SK-N-SH treated with all-trans-retinoic acid at 6 μM for 48 hours (cell line): ENCODE data around the gene FHOD3.
A peak's percentile ranks its signal among the peaks of the same experiment; 100 is the strongest.

ENCODE experiments used
- ATAC-seq: fragments of 200-7000 bp; cut with Tn5 transposase; 3 replicates; pipeline ENCODE4 v1.9.1; 2020; ENCODE audit warnings: mild to moderate bottlenecking, moderate library complexity
- ARNTL ChIP-seq: fragments of 450-650 bp; formaldehyde crosslinking; IDR thresholded peaks from 2 replicates; pipeline ENCODE4 v1.5.0; 2020; ENCODE audit warnings: low read depth, mild to moderate bottlenecking, moderate library complexity, borderline replicate concordance
- BACH2 ChIP-seq: fragments of 250-450 bp; sonication (Bioruptor Pico); IDR thresholded peaks from 2 replicates; pipeline ENCODE4 v1.9.0; 2021; ENCODE audit warnings: mild to moderate bottlenecking, borderline replicate concordance
- CSDC2 ChIP-seq: fragments of 250-450 bp; sonication (Bioruptor Pico); IDR thresholded peaks from 2 replicates; pipeline ENCODE4 v1.5.0; 2020; ENCODE audit warnings: mild to moderate bottlenecking, moderate library complexity
- ESRRG ChIP-seq: fragments of 250-450 bp; sonication (Bioruptor Pico); IDR thresholded peaks from 2 replicates; pipeline ENCODE4 v1.6.1; 2021; ENCODE audit warnings: mild to moderate bottlenecking
- GLIS3 ChIP-seq: fragments of 250-450 bp; sonication (Bioruptor Pico); IDR thresholded peaks from 2 replicates; pipeline ENCODE4 v1.5.0; 2020; ENCODE audit warnings: mild to moderate bottlenecking, moderate library complexity
- ISL1 ChIP-seq: fragments of 250-450 bp; sonication (Bioruptor Pico); IDR thresholded peaks from 2 replicates; pipeline ENCODE4 v2.1.2; 2022; ENCODE audit warnings: mild to moderate bottlenecking, moderate library complexity
- OSR1 ChIP-seq: fragments of 250-450 bp; sonication (Bioruptor Pico); IDR thresholded peaks from 2 replicates; pipeline ENCODE4 v1.8.0; 2022; ENCODE audit warnings: moderate library complexity, mild to moderate bottlenecking, inconsistent platforms
- PPARA ChIP-seq: fragments of 250-450 bp; sonication (Bioruptor Pico); IDR thresholded peaks from 2 replicates; pipeline ENCODE4 v1.5.0; 2020; ENCODE audit warnings: mild to moderate bottlenecking, borderline replicate concordance
- RARB ChIP-seq: fragments of 250-450 bp; sonication (Bioruptor Pico); IDR thresholded peaks from 2 replicates; pipeline ENCODE4 v1.8.0; 2021; ENCODE audit warnings: mild to moderate bottlenecking, moderate library complexity
- SNAI2 ChIP-seq: fragments of 250-450 bp; sonication (Bioruptor Pico); IDR thresholded peaks from 2 replicates; pipeline ENCODE4 v1.5.0; 2020; ENCODE audit warnings: mild to moderate bottlenecking, moderate library complexity
- TCF4 ChIP-seq: fragments of 250-450 bp; sonication (Bioruptor Pico); IDR thresholded peaks from 2 replicates; pipeline ENCODE4 v1.8.0; 2021; ENCODE audit warnings: mild to moderate bottlenecking, moderate library complexity, borderline replicate concordance
- TOX ChIP-seq: fragments of 250-450 bp; sonication (Bioruptor Pico); IDR thresholded peaks from 2 replicates; pipeline ENCODE4 v1.8.0; 2021; ENCODE audit warnings: mild to moderate bottlenecking, moderate library complexity, borderline replicate concordance
- ZC3H10 ChIP-seq: fragments of 250-450 bp; sonication (Bioruptor Pico); IDR thresholded peaks from 2 replicates; pipeline ENCODE4 v1.5.1; 2021; ENCODE audit warnings: mild to moderate bottlenecking, moderate library complexity
- ZFP3 ChIP-seq: fragments of 250-450 bp; sonication (Bioruptor Pico); IDR thresholded peaks from 2 replicates; pipeline ENCODE4 v1.5.0; 2020; ENCODE audit warnings: mild to moderate bottlenecking, moderate library complexity
- ZFP30 ChIP-seq: fragments of 450-650 bp; formaldehyde crosslinking; IDR thresholded peaks from 2 replicates; pipeline ENCODE4 v1.5.0; 2022; ENCODE audit warnings: mild to moderate bottlenecking, moderate library complexity
- ZNF565 ChIP-seq: fragments of 450-650 bp; formaldehyde crosslinking; conservative IDR thresholded peaks from 2 replicates; pipeline ENCODE4 v1.5.0; 2020; ENCODE audit warnings: low read depth, mild to moderate bottlenecking, moderate library complexity
- ZNF70 ChIP-seq: fragments of 450-650 bp; formaldehyde crosslinking; IDR thresholded peaks from 2 replicates; pipeline ENCODE4 v1.5.0; 2020; ENCODE audit warnings: mild to moderate bottlenecking, moderate library complexity
- ZNF8 ChIP-seq: fragments of 450-650 bp; formaldehyde crosslinking; IDR thresholded peaks from 2 replicates; pipeline ENCODE4 v1.5.0; 2020; ENCODE audit warnings: mild to moderate bottlenecking, moderate library complexity
- TF ChIP-seq, protein P1 (sequence below): fragments of 250-450 bp; sonication (Bioruptor Pico); IDR thresholded peaks from 2 replicates; pipeline ENCODE4 v1.5.0; 2020; ENCODE audit warnings: mild to moderate bottlenecking, moderate library complexity
- TF ChIP-seq, protein P2 (sequence below): fragments of 250-450 bp; sonication (Bioruptor Pico); IDR thresholded peaks from 2 replicates; pipeline ENCODE4 v1.8.0; 2020; ENCODE audit warnings: mild to moderate bottlenecking, moderate library complexity, borderline replicate concordance
- TF ChIP-seq, protein P3 (sequence below): fragments of 250-450 bp; sonication (Bioruptor Pico); IDR thresholded peaks from 2 replicates; pipeline ENCODE4 v1.5.1; 2020; ENCODE audit warnings: low read depth, mild to moderate bottlenecking, moderate library complexity
- TF ChIP-seq, protein P4 (sequence below): fragments of 250-450 bp; sonication (Bioruptor Pico); IDR thresholded peaks from 2 replicates; pipeline ENCODE4 v1.5.1; 2021; ENCODE audit warnings: mild to moderate bottlenecking, moderate library complexity

The FHOD3 gene

DNA sequence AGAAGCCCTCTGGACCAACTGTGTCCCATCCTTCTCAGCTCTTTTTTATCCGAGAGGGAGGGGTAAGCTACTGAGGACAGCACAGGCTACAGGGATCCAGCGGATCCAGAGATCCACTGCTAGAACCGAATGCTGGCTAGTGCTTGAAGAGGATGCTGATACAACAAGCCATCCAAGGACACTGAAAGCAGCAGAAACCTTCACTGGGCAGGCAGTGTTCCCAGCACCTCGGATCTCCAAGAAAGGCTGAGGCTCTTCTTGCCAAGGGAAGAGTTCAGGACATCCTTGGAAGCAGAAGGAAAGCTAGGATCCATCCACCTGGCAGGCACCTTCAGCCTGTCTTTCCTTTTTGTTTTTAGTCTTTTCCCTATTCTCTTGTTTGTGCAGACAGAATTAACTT, 13.2 kb upstream of the FHOD3 start (continued):
- TF ChIP-seq, protein P1, sequence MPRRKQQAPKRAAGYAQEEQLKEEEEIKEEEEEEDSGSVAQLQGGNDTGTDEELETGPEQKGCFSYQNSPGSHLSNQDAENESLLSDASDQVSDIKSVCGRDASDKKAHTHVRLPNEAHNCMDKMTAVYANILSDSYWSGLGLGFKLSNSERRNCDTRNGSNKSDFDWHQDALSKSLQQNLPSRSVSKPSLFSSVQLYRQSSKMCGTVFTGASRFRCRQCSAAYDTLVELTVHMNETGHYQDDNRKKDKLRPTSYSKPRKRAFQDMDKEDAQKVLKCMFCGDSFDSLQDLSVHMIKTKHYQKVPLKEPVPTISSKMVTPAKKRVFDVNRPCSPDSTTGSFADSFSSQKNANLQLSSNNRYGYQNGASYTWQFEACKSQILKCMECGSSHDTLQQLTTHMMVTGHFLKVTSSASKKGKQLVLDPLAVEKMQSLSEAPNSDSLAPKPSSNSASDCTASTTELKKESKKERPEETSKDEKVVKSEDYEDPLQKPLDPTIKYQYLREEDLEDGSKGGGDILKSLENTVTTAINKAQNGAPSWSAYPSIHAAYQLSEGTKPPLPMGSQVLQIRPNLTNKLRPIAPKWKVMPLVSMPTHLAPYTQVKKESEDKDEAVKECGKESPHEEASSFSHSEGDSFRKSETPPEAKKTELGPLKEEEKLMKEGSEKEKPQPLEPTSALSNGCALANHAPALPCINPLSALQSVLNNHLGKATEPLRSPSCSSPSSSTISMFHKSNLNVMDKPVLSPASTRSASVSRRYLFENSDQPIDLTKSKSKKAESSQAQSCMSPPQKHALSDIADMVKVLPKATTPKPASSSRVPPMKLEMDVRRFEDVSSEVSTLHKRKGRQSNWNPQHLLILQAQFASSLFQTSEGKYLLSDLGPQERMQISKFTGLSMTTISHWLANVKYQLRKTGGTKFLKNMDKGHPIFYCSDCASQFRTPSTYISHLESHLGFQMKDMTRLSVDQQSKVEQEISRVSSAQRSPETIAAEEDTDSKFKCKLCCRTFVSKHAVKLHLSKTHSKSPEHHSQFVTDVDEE = no peak
- TF ChIP-seq PPARA (CRISPR knock-in tag) = no peak
- no peak for TF ChIP-seq ZFP3 (CRISPR knock-in tag)

DNA sequence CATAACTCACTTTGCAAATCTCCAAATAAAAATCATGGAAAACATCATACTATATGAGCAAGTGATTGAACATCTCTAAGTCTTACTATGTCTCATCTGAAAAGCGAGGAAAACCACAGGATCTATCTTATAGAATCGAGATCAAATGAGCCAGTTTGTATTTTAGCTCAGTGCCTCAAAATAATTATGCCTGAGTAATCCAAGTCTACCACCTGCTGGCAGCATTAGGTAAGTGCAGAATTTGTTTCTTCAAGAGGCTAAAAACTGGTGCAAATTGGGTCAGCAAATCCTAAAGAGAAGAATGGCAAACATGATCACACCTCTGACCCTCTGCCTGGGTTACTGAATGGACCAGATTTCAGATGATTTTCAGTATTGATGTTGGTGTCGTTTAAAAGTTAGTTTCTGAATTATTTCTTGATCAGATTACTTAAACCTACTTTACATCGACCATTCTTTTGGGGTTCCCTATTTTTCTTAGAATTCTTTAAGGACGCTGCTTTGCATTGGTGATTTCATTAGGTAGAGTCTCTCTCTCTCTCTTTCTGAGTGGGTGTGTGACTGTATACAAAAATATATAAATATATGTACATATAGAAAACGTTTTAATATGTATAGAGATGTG, 12.7 kb upstream of the FHOD3 start:
- peak; percentile 78 for ATAC-seq
- TF ChIP-seq, protein P2, sequence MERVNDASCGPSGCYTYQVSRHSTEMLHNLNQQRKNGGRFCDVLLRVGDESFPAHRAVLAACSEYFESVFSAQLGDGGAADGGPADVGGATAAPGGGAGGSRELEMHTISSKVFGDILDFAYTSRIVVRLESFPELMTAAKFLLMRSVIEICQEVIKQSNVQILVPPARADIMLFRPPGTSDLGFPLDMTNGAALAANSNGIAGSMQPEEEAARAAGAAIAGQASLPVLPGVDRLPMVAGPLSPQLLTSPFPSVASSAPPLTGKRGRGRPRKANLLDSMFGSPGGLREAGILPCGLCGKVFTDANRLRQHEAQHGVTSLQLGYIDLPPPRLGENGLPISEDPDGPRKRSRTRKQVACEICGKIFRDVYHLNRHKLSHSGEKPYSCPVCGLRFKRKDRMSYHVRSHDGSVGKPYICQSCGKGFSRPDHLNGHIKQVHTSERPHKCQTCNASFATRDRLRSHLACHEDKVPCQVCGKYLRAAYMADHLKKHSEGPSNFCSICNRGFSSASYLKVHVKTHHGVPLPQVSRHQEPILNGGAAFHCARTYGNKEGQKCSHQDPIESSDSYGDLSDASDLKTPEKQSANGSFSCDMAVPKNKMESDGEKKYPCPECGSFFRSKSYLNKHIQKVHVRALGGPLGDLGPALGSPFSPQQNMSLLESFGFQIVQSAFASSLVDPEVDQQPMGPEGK = no peak
- TF ChIP-seq, protein P3, sequence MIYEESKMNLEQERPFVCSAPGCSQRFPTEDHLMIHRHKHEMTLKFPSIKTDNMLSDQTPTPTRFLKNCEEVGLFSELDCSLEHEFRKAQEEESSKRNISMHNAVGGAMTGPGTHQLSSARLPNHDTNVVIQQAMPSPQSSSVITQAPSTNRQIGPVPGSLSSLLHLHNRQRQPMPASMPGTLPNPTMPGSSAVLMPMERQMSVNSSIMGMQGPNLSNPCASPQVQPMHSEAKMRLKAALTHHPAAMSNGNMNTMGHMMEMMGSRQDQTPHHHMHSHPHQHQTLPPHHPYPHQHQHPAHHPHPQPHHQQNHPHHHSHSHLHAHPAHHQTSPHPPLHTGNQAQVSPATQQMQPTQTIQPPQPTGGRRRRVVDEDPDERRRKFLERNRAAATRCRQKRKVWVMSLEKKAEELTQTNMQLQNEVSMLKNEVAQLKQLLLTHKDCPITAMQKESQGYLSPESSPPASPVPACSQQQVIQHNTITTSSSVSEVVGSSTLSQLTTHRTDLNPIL (CRISPR knock-in tag) = no peak
- TF ChIP-seq ZC3H10 (CRISPR knock-in tag) (no peak), OSR1 (CRISPR knock-in tag) (no peak), ISL1 (CRISPR knock-in tag) (no peak), ZNF70 (no peak), ESRRG (CRISPR knock-in tag) (no peak), ZFP3 (CRISPR knock-in tag) (no peak), PPARA (CRISPR knock-in tag) (no peak), ZFP30 (CRISPR knock-in tag) (no peak), SNAI2 (CRISPR knock-in tag) (no peak), TOX (CRISPR knock-in tag) (no peak), BACH2 (CRISPR knock-in tag) (no peak), GLIS3 (no peak), TCF4 (no peak), ZNF565 (CRISPR knock-in tag) (no peak), RARB (CRISPR knock-in tag) (no peak), CSDC2 (CRISPR knock-in tag) (no peak)
- TF ChIP-seq, protein P4, sequence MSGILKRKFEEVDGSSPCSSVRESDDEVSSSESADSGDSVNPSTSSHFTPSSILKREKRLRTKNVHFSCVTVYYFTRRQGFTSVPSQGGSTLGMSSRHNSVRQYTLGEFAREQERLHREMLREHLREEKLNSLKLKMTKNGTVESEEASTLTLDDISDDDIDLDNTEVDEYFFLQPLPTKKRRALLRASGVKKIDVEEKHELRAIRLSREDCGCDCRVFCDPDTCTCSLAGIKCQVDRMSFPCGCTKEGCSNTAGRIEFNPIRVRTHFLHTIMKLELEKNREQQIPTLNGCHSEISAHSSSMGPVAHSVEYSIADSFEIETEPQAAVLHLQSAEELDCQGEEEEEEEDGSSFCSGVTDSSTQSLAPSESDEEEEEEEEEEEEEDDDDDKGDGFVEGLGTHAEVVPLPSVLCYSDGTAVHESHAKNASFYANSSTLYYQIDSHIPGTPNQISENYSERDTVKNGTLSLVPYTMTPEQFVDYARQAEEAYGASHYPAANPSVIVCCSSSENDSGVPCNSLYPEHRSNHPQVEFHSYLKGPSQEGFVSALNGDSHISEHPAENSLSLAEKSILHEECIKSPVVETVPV (CRISPR knock-in tag) = no peak

DNA sequence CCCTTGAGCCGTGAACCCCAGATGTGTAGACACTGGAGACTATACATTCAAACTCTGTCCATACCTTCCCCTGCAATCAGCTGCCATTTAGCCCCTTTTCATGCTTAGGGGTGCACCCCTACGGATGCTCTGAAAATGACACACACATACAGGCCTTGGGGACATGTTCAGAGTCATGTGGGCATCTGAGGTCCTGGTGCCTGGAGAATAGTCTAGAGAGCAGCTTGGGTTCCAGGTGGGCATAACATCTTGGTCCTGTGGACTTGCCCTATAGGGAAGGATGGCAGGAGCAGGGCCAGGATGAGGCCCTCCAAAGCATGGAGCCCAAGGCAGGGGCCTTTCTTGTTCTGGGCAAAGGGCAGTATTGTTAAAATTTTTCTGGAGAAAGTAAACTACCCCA, 9.9 kb upstream of the FHOD3 start:
- ATAC-seq = no peak
- TF ChIP-seq, protein P3 (CRISPR knock-in tag) = no peak
- TF ChIP-seq GLIS3 (no peak), BACH2 (CRISPR knock-in tag) (no peak), ZNF565 (CRISPR knock-in tag) (no peak), ZNF8 (CRISPR knock-in tag) (no peak), ARNTL (CRISPR knock-in tag) (no peak), TOX (CRISPR knock-in tag) (no peak)
